ENCODE measurements around the gene CEBPG. TPM values are rescaled to one million over a fixed set of nuclear protein-coding genes. Genes with fewer than 3 reads are reported as not detected.

Gene CEBPG
- total RNA-seq, 2 donors from 2014 or later = 70.1 to 73.2 TPM

- peak; percentile 58 for ATAC-seq
- DNase-seq = peak in 1 of 2 donors; percentile 67
- intact Hi-C loops (cut with DNase I, micrococcal nuclease) = no loop called here
Measured at GRCh38 chr19:33376941-33377557, 3.5 kb downstream of the CEBPG start.

- intact Hi-C loops (cut with DNase I, micrococcal nuclease) = no loop called here
- no peak for DNase-seq
- no peak for ATAC-seq
Measured at GRCh38 chr19:33377586-33378475, 4.3 kb downstream of the CEBPG start.

DNA sequence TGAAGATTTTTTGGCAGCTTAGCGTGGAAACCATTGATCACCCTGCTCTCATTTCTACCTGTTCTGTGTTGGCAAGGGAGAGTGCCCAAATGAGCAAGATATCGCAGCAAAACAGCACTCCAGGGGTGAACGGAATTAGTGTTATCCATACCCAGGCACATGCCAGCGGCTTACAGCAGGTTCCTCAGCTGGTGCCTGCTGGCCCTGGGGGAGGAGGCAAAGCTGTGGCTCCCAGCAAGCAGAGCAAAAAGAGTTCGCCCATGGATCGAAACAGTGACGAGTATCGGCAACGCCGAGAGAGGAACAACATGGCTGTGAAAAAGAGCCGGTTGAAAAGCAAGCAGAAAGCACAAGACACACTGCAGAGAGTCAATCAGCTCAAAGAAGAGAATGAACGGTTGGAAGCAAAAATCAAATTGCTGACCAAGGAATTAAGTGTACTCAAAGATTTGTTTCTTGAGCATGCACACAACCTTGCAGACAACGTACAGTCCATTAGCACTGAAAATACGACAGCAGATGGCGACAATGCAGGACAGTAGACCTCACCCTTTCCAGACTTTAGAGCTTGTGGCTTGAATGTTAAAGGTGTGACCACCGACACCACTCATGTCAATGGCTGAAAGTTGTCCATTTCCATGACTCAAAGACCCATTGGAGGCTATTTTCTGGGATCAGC is 5.8 kb downstream of the CEBPG start:
- intact Hi-C loops (cut with DNase I, micrococcal nuclease) = no loop called here
- DNase-seq = no peak
- ATAC-seq = no peak

DNA sequence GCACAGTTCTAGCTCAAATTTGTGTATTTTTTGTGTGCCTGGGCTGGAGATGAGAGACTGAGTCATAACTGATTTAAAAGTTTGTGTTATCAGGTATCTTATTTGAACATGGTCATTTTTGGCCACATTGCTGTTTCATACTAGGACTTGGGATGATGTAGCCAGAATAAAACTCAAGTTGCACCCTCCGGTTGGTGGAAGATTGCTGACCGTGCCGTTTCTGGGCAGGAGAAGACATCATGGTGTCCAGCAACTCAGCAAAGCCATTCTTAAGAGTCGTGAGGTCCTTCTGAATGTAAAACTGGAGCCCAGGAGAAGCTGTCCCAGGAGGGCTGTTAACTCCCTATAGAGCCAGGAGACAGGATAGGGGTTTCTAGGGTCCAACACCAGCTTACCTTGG is 7.6 kb downstream of the CEBPG start:
- intact Hi-C loops (cut with DNase I, micrococcal nuclease) = no loop called here
- no peak for DNase-seq
- ATAC-seq = no peak

GRCh38 chr19:33382006-33382405 is 8.5 kb downstream of the CEBPG start:
- no peak for ATAC-seq
- DNase-seq = no peak
- intact Hi-C loops (cut with DNase I, micrococcal nuclease) = no loop called here

- intact Hi-C loops (cut with DNase I, micrococcal nuclease) = no loop called here
Measured at GRCh38 chr19:33382982-33383381, 9.5 kb downstream of the CEBPG start.

DNA sequence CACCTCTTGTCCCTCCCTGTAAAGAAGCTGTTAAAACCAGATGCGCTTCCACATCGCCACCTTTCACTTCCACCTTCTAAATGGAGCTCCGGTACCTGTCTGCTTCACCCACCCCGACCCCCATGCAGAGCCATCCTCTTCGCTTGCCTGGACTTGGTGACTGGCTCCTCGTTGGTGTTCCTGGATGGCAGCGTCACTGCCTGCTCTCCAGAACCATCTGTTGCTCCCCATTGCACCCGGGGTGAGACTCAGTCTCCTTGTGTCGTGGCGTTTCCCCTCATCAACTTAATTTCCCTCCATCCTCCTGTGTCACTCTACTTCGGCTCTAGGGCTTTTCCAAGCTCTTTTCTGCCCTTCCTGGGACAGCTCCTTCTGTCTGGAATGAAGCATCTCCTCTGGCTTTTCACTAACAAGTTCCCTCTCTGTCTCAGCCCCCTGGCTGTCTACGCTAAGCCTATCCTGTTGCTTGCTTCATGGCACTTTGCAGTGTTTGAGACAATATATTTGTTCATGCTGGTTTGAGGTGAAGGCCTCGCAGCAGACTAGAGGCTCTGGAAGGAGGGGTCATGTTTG is 10.3 kb downstream of the CEBPG start:
- intact Hi-C loops (cut with DNase I, micrococcal nuclease) = no loop called here
- DNase-seq = no peak
- ATAC-seq = no peak

More at GRCh38 chr19:33382982-33383381, 9.5 kb downstream of the CEBPG start:
- ATAC-seq (no peak), DNase-seq (no peak)

DNA sequence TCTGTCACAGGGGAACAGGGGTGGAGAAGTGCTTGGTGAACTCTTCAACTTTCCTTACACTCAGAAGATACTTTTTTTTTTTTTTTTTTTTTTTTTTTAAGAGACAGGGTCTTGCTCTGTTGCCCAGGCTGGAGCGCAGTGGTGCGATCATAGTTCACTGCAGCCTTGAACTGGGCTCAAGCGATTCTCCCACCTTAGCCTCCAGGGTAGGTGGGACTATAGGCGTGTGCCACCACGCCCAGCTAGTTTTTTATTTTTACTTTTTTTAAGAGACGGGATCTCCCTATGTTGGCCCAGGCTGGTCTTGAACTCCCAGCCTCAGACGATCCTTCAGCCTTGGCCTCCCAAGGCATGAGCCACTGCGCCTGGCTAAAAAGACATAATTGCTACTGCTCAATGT is 11.5 kb downstream of the CEBPG start:
- no peak for ATAC-seq
- no peak for DNase-seq
- intact Hi-C loops (cut with DNase I, micrococcal nuclease) = no loop called here

DNA sequence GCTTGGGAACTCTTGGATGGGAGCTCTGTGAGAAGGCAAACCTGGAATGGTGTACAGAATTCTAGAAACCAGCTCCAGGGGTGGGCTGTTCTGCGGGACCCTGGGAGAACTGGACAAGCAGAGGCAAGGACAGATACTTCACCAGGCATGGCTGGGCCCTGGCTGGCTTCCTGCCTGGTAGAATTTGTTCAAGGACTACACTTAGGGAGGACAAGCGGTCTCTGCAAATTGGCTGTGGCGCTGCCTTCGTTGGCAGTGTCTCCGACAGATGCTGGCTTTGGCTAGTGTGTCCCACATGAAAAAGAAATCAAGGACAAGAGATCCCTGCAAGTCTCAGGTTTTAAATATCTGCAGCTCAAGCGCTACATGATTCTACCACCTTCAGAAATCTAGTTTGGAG is 12.4 kb downstream of the CEBPG start:
- DNase-seq (no peak), ATAC-seq (no peak)
- intact Hi-C loops (cut with DNase I, micrococcal nuclease) = no loop called here

DNA sequence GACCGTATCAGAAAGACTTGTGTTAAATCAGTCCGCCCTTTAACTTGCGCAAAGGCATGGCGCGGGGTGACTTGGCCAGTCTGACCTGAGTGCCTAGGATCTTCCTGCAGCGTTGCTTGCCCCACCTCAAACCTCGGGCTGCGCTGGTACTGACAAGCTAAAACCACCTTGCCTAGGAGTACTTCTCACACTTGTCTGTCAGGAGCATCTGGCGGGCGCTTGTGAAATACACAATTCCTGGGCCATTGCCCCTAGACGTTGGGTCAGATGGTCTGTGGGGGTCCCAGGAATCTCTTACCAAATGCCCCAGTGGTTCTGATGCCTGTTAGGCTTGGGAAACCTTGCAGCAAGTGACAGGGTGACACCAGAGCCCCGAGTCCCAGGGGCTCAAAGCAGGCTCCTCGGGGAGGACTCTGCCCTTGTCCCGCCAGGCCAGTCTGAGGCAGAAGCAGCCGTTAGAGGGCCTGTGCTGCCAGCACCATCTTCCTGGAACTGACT is 12.9 kb downstream of the CEBPG start:
- DNase-seq = peak in 1 of 2 donors; percentile 19
- ATAC-seq = no peak
- intact Hi-C loops (cut with DNase I, micrococcal nuclease) = no loop called here

GRCh38 chr19:33387351-33388230 is 14.1 kb downstream of the CEBPG start:
- peak in 1 of 2 donors; percentile 20 for DNase-seq
- ATAC-seq = no peak
- intact Hi-C loops (cut with DNase I, micrococcal nuclease) = no loop called here

- ATAC-seq = no peak
- peak in 1 of 2 donors; percentile 27 for DNase-seq
Measured at GRCh38 chr19:33388231-33388724, 14.8 kb downstream of the CEBPG start.

DNA sequence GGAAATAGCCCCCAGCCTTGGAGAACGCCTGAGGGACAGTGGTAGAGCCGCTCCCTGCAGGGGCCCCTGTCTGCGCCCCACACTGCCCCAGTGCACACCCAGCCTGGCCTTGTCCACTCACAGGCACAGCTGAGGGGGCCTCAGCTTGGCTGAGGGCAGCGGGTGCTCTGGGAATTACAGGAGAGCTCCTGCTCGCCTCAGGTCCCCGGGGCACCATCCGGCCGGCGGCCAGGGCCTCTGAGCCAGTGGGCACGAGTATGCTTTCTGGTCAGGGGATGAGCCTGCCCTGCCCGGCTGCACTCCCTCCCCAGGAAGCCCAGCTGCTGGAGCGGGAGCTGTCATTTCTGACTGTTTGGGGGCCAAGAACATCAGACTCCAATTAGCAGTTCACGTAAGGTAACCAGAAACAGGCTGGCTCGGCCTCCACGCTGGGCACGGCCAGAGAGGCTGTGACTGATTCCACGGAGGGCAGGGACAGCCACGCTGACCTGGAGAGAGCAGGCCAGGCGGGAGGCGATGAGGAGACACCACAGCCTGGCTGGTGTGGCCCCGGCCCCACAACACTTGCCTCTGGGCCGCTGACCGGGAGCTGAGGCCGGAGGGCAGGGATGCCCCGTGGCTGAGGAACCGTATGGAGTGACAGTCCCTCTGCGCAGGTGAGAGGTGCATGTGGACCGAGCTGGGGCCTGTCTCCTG is 15.4 kb downstream of the CEBPG start:
- ATAC-seq = no peak
- intact Hi-C loops (cut with DNase I, micrococcal nuclease) = no loop called here
- peak in 1 of 2 donors; percentile 27 for DNase-seq

More at GRCh38 chr19:33388231-33388724, 14.8 kb downstream of the CEBPG start:
- intact Hi-C loops (cut with DNase I, micrococcal nuclease) = no loop called here

DNA sequence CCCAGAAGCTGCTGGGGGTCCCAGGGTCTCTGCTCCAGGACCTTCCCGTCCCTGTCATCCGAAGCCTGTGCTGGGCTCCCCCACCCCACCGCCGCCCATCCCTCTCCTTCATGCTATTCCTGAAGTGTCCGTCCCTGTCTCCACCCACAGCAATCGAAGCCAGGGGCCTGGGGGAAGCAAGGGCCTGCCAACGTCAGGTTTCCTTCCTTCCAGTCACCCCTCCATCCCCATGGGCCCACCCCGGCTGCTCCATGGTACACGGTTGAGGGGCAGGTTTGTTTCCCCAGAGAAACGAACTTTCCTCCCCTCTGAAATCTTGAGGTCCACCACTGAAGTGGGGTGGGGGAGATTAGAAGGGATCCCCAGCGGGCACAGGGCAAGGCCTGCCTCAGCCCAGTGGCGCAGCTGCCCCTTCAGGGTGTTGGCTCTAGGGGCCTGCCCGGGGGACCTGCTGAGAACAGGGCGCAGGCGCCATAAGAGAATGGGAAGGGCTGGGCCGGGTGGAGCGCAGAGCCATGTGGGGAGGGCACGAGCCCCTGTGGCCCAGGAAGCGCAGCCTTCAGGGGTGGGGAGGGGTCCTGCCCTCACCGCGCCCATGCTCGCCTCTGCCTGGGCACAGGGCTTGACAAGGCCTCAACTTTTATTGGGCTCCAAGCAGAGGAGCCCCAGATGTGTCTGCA is 16.1 kb downstream of the CEBPG start:
- peak; percentile 44 for ATAC-seq
- DNase-seq = peak; percentile 41 to 56
- intact Hi-C loops (cut with DNase I, micrococcal nuclease) = no loop called here

DNA sequence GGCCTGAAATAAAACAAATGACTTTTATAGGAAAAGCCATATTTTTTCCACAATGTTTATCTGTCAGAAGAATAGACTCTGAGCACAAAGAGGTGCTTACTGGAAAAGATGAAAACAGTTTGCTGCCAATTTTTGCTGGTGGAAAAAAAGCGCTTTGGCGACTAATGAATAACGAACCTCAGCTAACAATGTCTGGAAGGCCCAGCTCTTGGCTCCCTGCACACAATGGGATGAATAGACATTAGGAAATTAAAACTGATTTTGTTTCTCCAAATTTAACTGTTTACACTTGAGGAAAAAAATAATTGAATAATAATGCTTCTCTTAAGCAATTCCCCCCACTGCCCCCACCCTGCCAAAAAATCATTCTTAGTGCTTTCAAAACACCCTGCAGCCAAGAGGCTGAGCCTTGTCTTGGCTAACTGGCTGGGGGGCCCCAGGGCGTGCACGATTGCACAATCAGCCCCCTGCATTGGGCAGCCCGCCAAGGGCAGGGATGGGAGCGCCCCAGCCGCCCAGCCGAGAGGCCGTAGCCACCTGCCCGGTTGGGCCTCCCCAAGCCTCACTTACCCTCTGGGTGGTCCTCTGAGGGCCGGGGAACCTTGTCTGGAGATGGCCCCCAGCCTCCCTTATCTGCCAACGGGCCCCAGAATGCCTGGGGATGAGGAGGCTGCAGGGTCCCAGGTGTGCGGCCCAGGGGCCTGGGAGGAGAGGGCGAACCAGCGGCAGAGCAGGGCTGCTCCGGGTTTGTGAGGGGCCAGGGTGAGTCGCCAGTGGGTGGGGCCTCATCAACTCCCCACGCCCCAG is 16.8 kb downstream of the CEBPG start:
- intact Hi-C loops (cut with DNase I, micrococcal nuclease) = no loop called here
- DNase-seq (no peak), ATAC-seq (no peak)

DNA sequence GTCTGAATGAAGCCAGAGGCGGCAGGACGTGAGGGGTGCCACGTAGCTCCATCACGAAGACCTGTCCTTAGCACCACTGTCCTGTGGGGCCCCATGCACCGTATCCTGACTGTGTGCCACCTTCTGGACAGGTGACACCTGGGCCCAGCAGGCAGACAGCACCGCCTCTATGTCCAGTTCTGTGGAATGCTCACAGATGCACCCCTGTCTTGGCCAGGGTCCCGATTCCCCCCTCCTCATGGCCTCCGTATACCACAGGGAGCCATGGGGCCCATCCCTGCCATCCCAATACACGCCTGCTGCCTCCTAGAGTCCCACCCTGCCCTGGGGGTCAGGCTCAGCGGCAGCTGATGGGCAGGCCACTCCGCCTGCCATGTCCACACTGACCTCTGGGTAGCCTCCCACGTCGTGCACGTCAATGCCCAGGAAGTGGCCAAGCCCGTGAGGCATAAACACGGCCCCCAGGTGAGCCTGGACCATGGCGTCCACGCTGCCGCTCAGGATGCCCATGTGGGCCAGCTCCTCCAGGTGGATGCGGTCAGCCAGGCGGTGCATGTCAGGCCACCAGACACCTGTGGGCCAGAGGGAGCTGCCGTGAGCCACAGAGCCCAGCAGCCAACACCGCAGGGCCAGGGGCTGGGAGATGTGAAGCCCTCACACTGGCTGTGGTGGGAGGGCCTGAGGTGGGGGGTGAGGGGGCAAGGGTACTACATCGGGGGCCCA is 17.6 kb downstream of the CEBPG start:
- intact Hi-C loops (cut with DNase I, micrococcal nuclease) = no loop called here
- ATAC-seq (no peak), DNase-seq (no peak)

Measured in left colon (tissue), 2 donors.